Large intestine (tissue), 12 donors: Measurements from ENCODE around the gene ARHGEF16. TPM values are rescaled to one million over a fixed set of nuclear protein-coding genes. Genes with fewer than 3 reads are reported as not detected.
A peak's percentile ranks its signal among the peaks of the same experiment; 100 is the strongest.

ENCODE experiments used
- DNase-seq, 2 donors: peaks; one replicate each; pipeline versions ENCODE4 v3.0.0 to v3.0.0-alpha.2; 2013
- H3K27ac ChIP-seq: one replicate; pipeline ENCODE4 v1.5.1; 2013; ENCODE audit warnings: low read length
- H3K27me3 ChIP-seq: 2 replicates; pipeline ENCODE4 v1.6.1; 2013; ENCODE audit warnings: low read length; ENCODE audit not compliant: control insufficient read depth, insufficient read depth
- H3K36me3 ChIP-seq: 2 replicates; pipeline ENCODE4 v1.6.1; 2013; ENCODE audit warnings: low read length; ENCODE audit not compliant: control insufficient read depth, insufficient read depth
- H3K4me1 ChIP-seq: one replicate; pipeline ENCODE4 v1.6.1; 2013; ENCODE audit warnings: low read length; ENCODE audit not compliant: control insufficient read depth, insufficient read depth
- H3K4me3 ChIP-seq: one replicate; pipeline ENCODE4 v1.5.1; 2013; ENCODE audit warnings: low read length
- H3K9me3 ChIP-seq: one replicate; pipeline ENCODE4 v1.6.1; 2013; ENCODE audit warnings: mild to moderate bottlenecking, low read depth, low read length, moderate library complexity; ENCODE audit not compliant: control insufficient read depth
- WGBS: methylation state at CpG from one replicate; pipeline ENCODE4 v1.1.5; 2013; ENCODE audit warnings: low lambda C conversion rate; ENCODE audit not compliant: insufficient coverage; 5-methylcytosine and 5-hydroxymethylcytosine counted together
- long read RNA-seq, 11 donors: transcript quantifications; one replicate each; lab custom pipeline, GENCODE V29; 2026
- polyA plus RNA-seq: library from polyadenylated mRNA; unstranded; fragments of 120-200 nt; gene quantifications from one replicate; pipeline ENCODE4 v1.2.1, GENCODE V29; 2013

Gene ARHGEF16
- polyA plus RNA-seq = 39.7 TPM
- long read RNA-seq, donor 1, partial matches to known transcripts = 6 of 9 reads
- long read RNA-seq, donor 1, other reads (novel, unspliced or antisense) = 0 of 9 reads
- long read RNA-seq, donor 2, partial matches to known transcripts = 9 of 14 reads
- long read RNA-seq, donor 2, other reads (novel, unspliced or antisense) = 0 of 14 reads
- long read RNA-seq, donor 3 = 0 reads
- long read RNA-seq, donor 4 = 0 reads
- long read RNA-seq, donor 5, partial matches to known transcripts = 0 of 4 reads
- long read RNA-seq, donor 5, other reads (novel, unspliced or antisense) = 0 of 4 reads
- long read RNA-seq, donor 6, transcript ARHGEF16-203 (15 exons, 3,061 nt) = major isoform, 5 of 7 reads
- long read RNA-seq, donor 6, partial matches to known transcripts = 0 of 7 reads
- long read RNA-seq, donor 6, other reads (novel, unspliced or antisense) = 0 of 7 reads
- long read RNA-seq, donor 7, partial matches to known transcripts = 0 of 1 reads
- long read RNA-seq, donor 7, other reads (novel, unspliced or antisense) = 0 of 1 reads
- long read RNA-seq, donor 8, partial matches to known transcripts = 9 of 14 reads
- long read RNA-seq, donor 8, other reads (novel, unspliced or antisense) = 0 of 14 reads
- long read RNA-seq, donor 9 = 0 reads
- long read RNA-seq, donor 10, partial matches to known transcripts = 6 of 8 reads
- long read RNA-seq, donor 10, other reads (novel, unspliced or antisense) = 0 of 8 reads
- long read RNA-seq, donor 11, partial matches to known transcripts = 0 of 1 reads
- long read RNA-seq, donor 11, other reads (novel, unspliced or antisense) = 0 of 1 reads

- no peaks in the 10 kb centered on the region for H3K36me3 ChIP-seq
- peak within 1 kb of the TSS; percentile 99 for H3K27ac ChIP-seq
- no peaks in the 10 kb centered on the region for H3K9me3 ChIP-seq
- WGBS = no CpG with 5 or more reads among the region's 84 CpGs
- peaks cover 4% of the 10 kb centered on the region for H3K27me3 ChIP-seq
- peak within 1 kb of the TSS; percentile 67 for H3K4me3 ChIP-seq
- peak; percentile 85 to 92 for DNase-seq
- peaks cover 54% of the 10 kb centered on the region for H3K4me1 ChIP-seq
Measured at GRCh38 chr1:3453891-3454810, at the start of gene ARHGEF16. Gene ARHGEF16, plus strand, starts transcription at chr1:3454665. Its CDS starts 8,420 bp downstream, at chr1:3463085.

- no CpG with 5 or more reads among the region's 27 CpGs for WGBS
- H3K27ac ChIP-seq = no peak overlapping the region
- no peak for DNase-seq
- H3K27me3 ChIP-seq = peaks cover 2% of the 10 kb centered on the region
- H3K36me3 ChIP-seq = no peaks in the 10 kb centered on the region
- no peak overlapping the region for H3K4me3 ChIP-seq
- H3K4me1 ChIP-seq = peaks cover 3% of the 10 kb centered on the region
- H3K9me3 ChIP-seq = peaks cover 8% of the 10 kb centered on the region
Measured at GRCh38 chr1:3404801-3405200, 49.7 kb upstream of the ARHGEF16 start.

- no peaks in the 10 kb centered on the region for H3K36me3 ChIP-seq
- WGBS = no CpG with 5 or more reads among the region's 30 CpGs
- no peak overlapping the region for H3K27ac ChIP-seq
- H3K4me1 ChIP-seq = peaks cover 3% of the 10 kb centered on the region
- no peak for DNase-seq
- H3K9me3 ChIP-seq = peaks cover 8% of the 10 kb centered on the region
- H3K27me3 ChIP-seq = peaks cover 2% of the 10 kb centered on the region
- no peak overlapping the region for H3K4me3 ChIP-seq
Measured at GRCh38 chr1:3405491-3405890, 49.0 kb upstream of the ARHGEF16 start.

GRCh38 chr1:3405974-3406867 lies 48.2 kb upstream of the ARHGEF16 start:
- Histone ChIP-seq H3K27ac (no peak overlapping the region), H3K9me3 (peaks cover 8% of the 10 kb centered on the region), H3K27me3 (peaks cover 2% of the 10 kb centered on the region), H3K4me1 (peaks cover 3% of the 10 kb centered on the region), H3K36me3 (no peaks in the 10 kb centered on the region), H3K4me3 (no peak overlapping the region)
- no CpG with 5 or more reads among the region's 17 CpGs for WGBS
- no peak for DNase-seq

- Histone ChIP-seq H3K4me1 (peaks cover 3% of the 10 kb centered on the region), H3K9me3 (peaks cover 8% of the 10 kb centered on the region), H3K4me3 (no peak overlapping the region), H3K27ac (no peak overlapping the region), H3K27me3 (peaks cover 2% of the 10 kb centered on the region), H3K36me3 (no peaks in the 10 kb centered on the region)
- DNase-seq = no peak
- no CpG with 5 or more reads among the region's 12 CpGs for WGBS
Measured at GRCh38 chr1:3407021-3407420, 47.4 kb upstream of the ARHGEF16 start.

- DNase-seq = no peak
- Histone ChIP-seq H3K36me3 (no peaks in the 10 kb centered on the region), H3K4me3 (no peak overlapping the region), H3K27me3 (peaks cover 2% of the 10 kb centered on the region), H3K4me1 (peaks cover 3% of the 10 kb centered on the region), H3K9me3 (peaks cover 8% of the 10 kb centered on the region), H3K27ac (no peak overlapping the region)
- 90% methylated on average over 12 of the region's 36 CpGs for WGBS
Measured at GRCh38 chr1:3408751-3409266, 45.7 kb upstream of the ARHGEF16 start.

GRCh38 chr1:3409366-3410141 lies 44.9 kb upstream of the ARHGEF16 start:
- WGBS = 93% methylated on average over 5 of the region's 19 CpGs
- no peaks in the 10 kb centered on the region for H3K36me3 ChIP-seq

GRCh38 chr1:3410142-3410925 lies 44.1 kb upstream of the ARHGEF16 start:
- WGBS = no CpG with 5 or more reads among the region's 21 CpGs
- H3K27me3 ChIP-seq = peaks cover 5% of the 10 kb centered on the region
- H3K9me3 ChIP-seq = peaks cover 2% of the 10 kb centered on the region
- peak in 1 of 2 donors; percentile 42 for DNase-seq
- H3K36me3 ChIP-seq = no peaks in the 10 kb centered on the region
- peaks cover 3% of the 10 kb centered on the region for H3K4me1 ChIP-seq
- H3K27ac ChIP-seq = no peak overlapping the region
- H3K4me3 ChIP-seq = no peak overlapping the region

More at GRCh38 chr1:3409366-3410141, 44.9 kb upstream of the ARHGEF16 start:
- Histone ChIP-seq H3K4me1 (peaks cover 3% of the 10 kb centered on the region), H3K27ac (no peak overlapping the region), H3K4me3 (no peak overlapping the region), H3K27me3 (peaks cover 2% of the 10 kb centered on the region), H3K9me3 (peaks cover 8% of the 10 kb centered on the region)
- no peak for DNase-seq
